IMR-90 (cell line): ENCODE measurements around the gene AGO3. TPM values are rescaled to one million over a fixed set of nuclear protein-coding genes. Genes with fewer than 3 reads are reported as not detected.

Experiments
- ATAC-seq: fragments of 200-7000 bp; cut with Tn5 transposase; 2 replicates; pipeline ENCODE4 v1.9.1; 2020; ENCODE audit warnings: low read depth, mild to moderate bottlenecking, moderate library complexity
- BruUV-seq: library from RNA; stranded (reverse); fragments of 400-500 nt; replicated peaks from 2 replicates; lab custom pipeline; 2021; lab: Mats Ljungman, UMichigan
- CTCF ChIA-PET: fragments of 300-600 bp; formaldehyde crosslinking; extraction: SDS; loops from one replicate; lab custom pipeline; 2021; ENCODE audit warnings: antibody characterized with exemption; lab: Yijun Ruan, JAX
- POLR2A ChIA-PET: fragments of 300-600 bp; sonication (Branson Sonifier 250); formaldehyde crosslinking; loops from one replicate; lab custom pipeline; 2022; ENCODE audit warnings: antibody characterized with exemption; ENCODE audit not compliant: unreplicated experiment; lab: Charles Lee
- DNase-seq: peaks from one replicate; pipeline ENCODE4 v3.0.0; 2013
- H2AFZ ChIP-seq: replicated peaks from 2 replicates; pipeline ENCODE3; 2013; ENCODE audit warnings: low read length, mild to moderate bottlenecking; ENCODE audit not compliant: poor library complexity
- H2AK5ac ChIP-seq: 2 replicates; pipeline ENCODE4 v1.6.1; 2013; ENCODE audit warnings: low read depth, low read length, inconsistent platforms
- H2AK9ac ChIP-seq: replicated peaks from 2 replicates; pipeline ENCODE3; 2013; ENCODE audit warnings: mild to moderate bottlenecking, low read depth, low read length, moderate library complexity; ENCODE audit not compliant: poor library complexity
- H2BK120ac ChIP-seq: 2 replicates; pipeline ENCODE4 v1.6.1; 2013; ENCODE audit warnings: low read depth, low read length, inconsistent platforms
- H2BK15ac ChIP-seq: 3 replicates; pipeline ENCODE4 v1.6.1; 2013; ENCODE audit warnings: low read depth, low read length, inconsistent platforms
- H2BK20ac ChIP-seq: 2 replicates; pipeline ENCODE4 v1.6.1; 2013; ENCODE audit warnings: low read depth, mild to moderate bottlenecking, inconsistent platforms, low read length, moderate library complexity
- H2BK5ac ChIP-seq: 2 replicates; pipeline ENCODE4 v1.6.1; 2013; ENCODE audit warnings: mild to moderate bottlenecking, low read depth, low read length, inconsistent platforms; ENCODE audit not compliant: poor library complexity, severe bottlenecking
- H3K14ac ChIP-seq: replicated peaks from 2 replicates; pipeline ENCODE4 v1.6.1; 2013; ENCODE audit warnings: low read depth, low read length, inconsistent platforms
- H3K18ac ChIP-seq: 2 replicates; pipeline ENCODE4 v1.6.1; 2013; ENCODE audit warnings: low read depth, low read length, control low read depth
- H3K23ac ChIP-seq: 2 replicates; pipeline ENCODE4 v1.6.1; 2013; ENCODE audit warnings: low read depth, low read length, inconsistent platforms
- H3K27ac ChIP-seq: 2 replicates; pipeline ENCODE4 v1.5.1; 2013; ENCODE audit warnings: mild to moderate bottlenecking, control low read depth, low read length; ENCODE audit not compliant: insufficient read depth
- H3K27me3 ChIP-seq: 2 replicates; pipeline ENCODE4 v1.6.1; 2013; ENCODE audit warnings: low read length; ENCODE audit not compliant: control insufficient read depth, insufficient read depth
- H3K36me3 ChIP-seq: 2 replicates; pipeline ENCODE4 v1.6.1; 2013; ENCODE audit warnings: low read length, mixed read lengths; ENCODE audit not compliant: control insufficient read depth, insufficient read depth
- H3K4ac ChIP-seq: 2 replicates; pipeline ENCODE4 v1.6.1; 2013; ENCODE audit warnings: low read depth, low read length, inconsistent platforms
- H3K4me1 ChIP-seq: 2 replicates; pipeline ENCODE4 v1.6.1; 2013; ENCODE audit warnings: low read length, mixed read lengths; ENCODE audit not compliant: control insufficient read depth, insufficient read depth
- H3K4me2 ChIP-seq: 2 replicates; pipeline ENCODE4 v1.6.1; 2013; ENCODE audit warnings: low read depth, mild to moderate bottlenecking, control low read depth, low read length, moderate library complexity
- H3K4me3 ChIP-seq: 2 replicates; pipeline ENCODE4 v1.5.1; 2013; ENCODE audit warnings: low read depth, mild to moderate bottlenecking, control low read depth, low read length, moderate library complexity; ENCODE audit not compliant: insufficient read depth
- H3K56ac ChIP-seq: 2 replicates; pipeline ENCODE4 v1.6.1; 2013; ENCODE audit warnings: low read length, inconsistent platforms; ENCODE audit not compliant: insufficient read depth; ENCODE audit errors: extremely low read depth
- H3K79me1 ChIP-seq, 2 experiments: 2 replicates each; pipeline ENCODE4 v1.6.1; 2013; ENCODE audit warnings: low read length in 2 of 2, inconsistent platforms in 1 of 2, low read depth in 1 of 2
- H3K9ac ChIP-seq: 2 replicates; pipeline ENCODE4 v1.6.1; 2013; ENCODE audit warnings: low read depth, low read length, control low read depth
- H3K9me1 ChIP-seq: 2 replicates; pipeline ENCODE4 v1.6.1; 2013; ENCODE audit warnings: low read length, inconsistent platforms; ENCODE audit not compliant: insufficient read depth
- H3K9me3 ChIP-seq: 2 replicates; pipeline ENCODE4 v1.6.1; 2013; ENCODE audit warnings: low read length; ENCODE audit not compliant: control insufficient read depth, insufficient read depth
- H4K20me1 ChIP-seq: 2 replicates; pipeline ENCODE4 v1.6.1; 2013; ENCODE audit warnings: low read length, inconsistent platforms; ENCODE audit not compliant: insufficient read depth
- H4K5ac ChIP-seq: 2 replicates; pipeline ENCODE4 v1.6.1; 2013; ENCODE audit warnings: mild to moderate bottlenecking, low read depth, low read length, control low read depth
- H4K8ac ChIP-seq, 2 experiments: 2 replicates each; pipeline ENCODE4 v1.6.1; 2013; ENCODE audit warnings: low read depth in 2 of 2, low read length in 2 of 2, control low read depth in 1 of 2, inconsistent platforms in 1 of 2
- H4K91ac ChIP-seq: 2 replicates; pipeline ENCODE4 v1.6.1; 2013; ENCODE audit warnings: low read depth, low read length, inconsistent platforms; ENCODE audit not compliant: insufficient read depth
- FOS ChIP-seq: fragments of 150-350 bp; IDR thresholded peaks from 2 replicates; pipeline ENCODE4 v1.6.1; 2016; ENCODE audit warnings: low read depth, low read length
- MXI1 ChIP-seq: IDR thresholded peaks from 2 replicates; pipeline ENCODE4 v1.6.1; 2012; ENCODE audit warnings: low read depth, mild to moderate bottlenecking, low read length, moderate library complexity, borderline replicate concordance
- RAD21 ChIP-seq: IDR thresholded peaks from 2 replicates; pipeline ENCODE4 v1.6.1; 2012; ENCODE audit warnings: low read length, improper control_type of control experiment
- dilution Hi-C: fragments of 300-500 bp; cut with HindIII; formaldehyde crosslinking; loops from one replicate; pipeline ENCODE4 v1.14.3; 2018; ENCODE audit warnings: low sequenced_read_pairs; ENCODE audit not compliant: unreplicated experiment
- in situ Hi-C: fragments of 300-500 bp; cut with MboI; formaldehyde crosslinking; loops from 3 replicates; pipeline ENCODE4 v1.14.3; 2019; ENCODE audit warnings: low sequenced_read_pairs, inconsistent platforms, mixed read lengths
- intact Hi-C: fragments of 100-400 bp; cut with micrococcal nuclease; formaldehyde crosslinking; loops from 2 replicates; pipeline ENCODE4 v1.10.0; 2022
- polyA plus RNA-seq, 3 experiments: library from polyadenylated mRNA; depleted of rRNA; stranded (reverse); fragments of >200 nt; gene quantifications; 2 replicates each; pipeline ENCODE4 v1.2.3, GENCODE V29; 2012; ENCODE audit warnings: low replicate concordance in 1 of 3
- total RNA-seq: library from RNA; depleted of rRNA; stranded (reverse); fragments of >200 nt; gene quantifications from 2 replicates; pipeline ENCODE4 v1.2.3, GENCODE V29; 2012

The AGO3 gene
- total and polyA plus RNA-seq, 2 of the 4 experiments (the other 2 are of a cell fraction): 8.9 to 25.6 TPM

- in situ Hi-C loops: no loop called here
- H3K79me1 ChIP-seq: no peaks in the 10 kb centered on the region
- POLR2A ChIA-PET: no interaction called here
- TF ChIP-seq FOS: no peak
- TF ChIP-seq MXI1: no peak
- TF ChIP-seq RAD21: no peak
- no peak overlapping the region for H4K91ac ChIP-seq
- H3K4me3 ChIP-seq: no peak overlapping the region
- no peaks in the 10 kb centered on the region for H4K20me1 ChIP-seq
- no peaks in the 10 kb centered on the region; the same call in 1 of the 2 replicates for H3K9me1 ChIP-seq
- H3K27me3 ChIP-seq: no peaks in the 10 kb centered on the region
- no peak overlapping the region for H2AK9ac ChIP-seq
- H2BK15ac ChIP-seq: no peak overlapping the region
- H4K8ac ChIP-seq: no peak overlapping the region
- no peak overlapping the region for H2BK5ac ChIP-seq
- no TSS peak for BruUV-seq
- no peak overlapping the region for H3K23ac ChIP-seq
- ATAC-seq: no peak
- no peak overlapping the region for H2AK5ac ChIP-seq
- H3K9ac ChIP-seq: no peak overlapping the region
- H3K4ac ChIP-seq: no peak overlapping the region
- H2AFZ ChIP-seq: no peak overlapping the region
- CTCF ChIA-PET: no interaction called here
- no peak overlapping the region for H3K14ac ChIP-seq
- no peak overlapping the region for H2BK120ac ChIP-seq
- no peaks in the 10 kb centered on the region for H3K9me3 ChIP-seq
- no peak overlapping the region for H2BK20ac ChIP-seq
- no peak overlapping the region for H3K18ac ChIP-seq
- no peak for DNase-seq
- no peaks in the 10 kb centered on the region for H3K4me1 ChIP-seq
- dilution Hi-C loops: no loop called here
- H3K27ac ChIP-seq: no peak overlapping the region
- no peak overlapping the region for H3K4me2 ChIP-seq
- no peak overlapping the region for H3K56ac ChIP-seq
- intact Hi-C loops: no loop called here
- H3K36me3 ChIP-seq: peaks cover 11% of the 10 kb centered on the region
- no peak overlapping the region for H4K5ac ChIP-seq
Observed at GRCh38 chr1:36051821-36052220, 120.9 kb downstream of the AGO3 start.
